AG04450 (cell line): ENCODE data around the gene GPSM1. TPM values are rescaled to one million over a fixed set of nuclear protein-coding genes. Genes with fewer than 3 reads are reported as not detected.

Source experiments
- CTCF ChIA-PET: fragments of 300-600, 350-600 bp; formaldehyde crosslinking; extraction: SDS; loops from one replicate; lab custom pipeline; 2022; ENCODE audit warnings: antibody characterized with exemption, inconsistent platforms; lab: Charles Lee
- POLR2A ChIA-PET: fragments of 350-600 bp; formaldehyde crosslinking; extraction: SDS; loops from one replicate; lab custom pipeline; 2021; ENCODE audit warnings: antibody characterized with exemption, inconsistent platforms; lab: Yijun Ruan, JAX
- DNase-seq: peaks from one replicate; pipeline ENCODE4 v3.0.0-alpha.2; 2011; ENCODE audit warnings: low read depth, low spot score
- H3K27ac ChIP-seq: one replicate; pipeline ENCODE4 v1.5.1; 2012; ENCODE audit warnings: low read depth, low read length, control low read depth
- H3K27me3 ChIP-seq: one replicate; pipeline ENCODE4 v1.6.0; 2012; ENCODE audit warnings: low read length; ENCODE audit not compliant: control insufficient read depth, insufficient read depth
- H3K4me3 ChIP-seq: 2 replicates; pipeline ENCODE4 v1.5.1; 2011; ENCODE audit warnings: mild to moderate bottlenecking, low read depth, low read length, control low read depth
- H3K9me3 ChIP-seq: 2 replicates; pipeline ENCODE4 v1.5.1; 2012; ENCODE audit warnings: low read length; ENCODE audit not compliant: control insufficient read depth, insufficient read depth
- CTCF ChIP-seq: IDR thresholded peaks from 2 replicates; pipeline ENCODE4 v1.5.1; 2011; ENCODE audit warnings: low read depth, low read length, control low read depth, inconsistent platforms
- polyA plus RNA-seq: library from polyadenylated mRNA; depleted of rRNA; stranded (reverse); fragments of >200 nt; gene quantifications from 2 replicates; pipeline ENCODE4 v1.2.3, GENCODE V29; 2011

GPSM1 gene
- polyA plus RNA-seq, 1 experiment = 22.5 TPM

GRCh38 chr9:136303066-136303824 is 24.1 kb upstream of the GPSM1 start:
- Histone ChIP-seq H3K27ac (no peak overlapping the region), H3K9me3 (no peaks in the 10 kb centered on the region; the same call in 1 of the 2 replicates), H3K27me3 (peaks cover 30% of the 10 kb centered on the region), H3K4me3 (no peak overlapping the region)
- TF ChIP-seq CTCF = no peak
- ChIA-PET CTCF (no interaction called here), POLR2A (no interaction called here)
- no peak for DNase-seq

- no peak within 1 kb of the TSS for H3K27ac ChIP-seq
- ChIA-PET CTCF (no interaction called here), POLR2A (no interaction called here)
- H3K9me3 ChIP-seq = peaks cover 3% of the 10 kb centered on the region; the same call in 1 of the 2 replicates
- H3K4me3 ChIP-seq = no peak within 1 kb of the TSS
- no peak for DNase-seq
- TF ChIP-seq CTCF = no peak
- peaks cover 27% of the 10 kb centered on the region for H3K27me3 ChIP-seq
Measured at GRCh38 chr9:136303825-136304416, 23.4 kb upstream of the GPSM1 start, which contains the start of gene CCDC187. TSS of gene CCDC187 (minus strand) at chr9:136304094. CDS start at chr9:136303830, 264 bp downstream.

- TF ChIP-seq CTCF = no peak
- Histone ChIP-seq H3K27ac (no peak overlapping the region), H3K27me3 (peaks cover 22% of the 10 kb centered on the region), H3K4me3 (no peak overlapping the region), H3K9me3 (peaks cover 9% of the 10 kb centered on the region; the same call in 1 of the 2 replicates)
- no peak for DNase-seq
- CTCF ChIA-PET = no interaction called here
- POLR2A ChIA-PET = no interaction called here
Measured at GRCh38 chr9:136304456-136304855, 22.9 kb upstream of the GPSM1 start.

- no peak for DNase-seq
- H3K27me3 ChIP-seq = peaks cover 22% of the 10 kb centered on the region
- H3K27ac ChIP-seq = no peak overlapping the region
- ChIA-PET CTCF (interaction anchor here (1.1 kb wide), 1 partner anchor 21 kb away, joined by 3 read pairs; no protein-coding TSS in a partner anchor), POLR2A (no interaction called here)
- TF ChIP-seq CTCF = no peak
- H3K4me3 ChIP-seq = no peak overlapping the region
- H3K9me3 ChIP-seq = peaks cover 10% of the 10 kb centered on the region; the same call in 1 of the 2 replicates
Measured at GRCh38 chr9:136304981-136305380, 22.4 kb upstream of the GPSM1 start.

GRCh38 chr9:136305804-136306203 is 21.5 kb upstream of the GPSM1 start:
- no peak for DNase-seq
- peaks cover 20% of the 10 kb centered on the region for H3K27me3 ChIP-seq
- H3K9me3 ChIP-seq = peaks cover 10% of the 10 kb centered on the region; the same call in 1 of the 2 replicates
- no peak for TF ChIP-seq CTCF
- H3K27ac ChIP-seq = no peak overlapping the region
- ChIA-PET CTCF (interaction anchor here (1.1 kb wide), 1 partner anchor 22 kb away, joined by 3 read pairs; no protein-coding TSS in a partner anchor), POLR2A (no interaction called here)
- H3K4me3 ChIP-seq = no peak overlapping the region
